HEK293 (cell line): ENCODE results near the gene HBA2.
"Not testable (repeated sequence)": the region's sequence is repeated elsewhere in the genome, so short reads cannot be mapped to it uniquely, and the experiment has no call there.

ENCODE experiments used
- CTCF ChIA-PET: fragments of 350-600 bp; formaldehyde crosslinking; extraction: SDS; loops from one replicate; lab custom pipeline; 2021; ENCODE audit warnings: antibody characterized with exemption; lab: Yijun Ruan, JAX
- POLR2A ChIA-PET: fragments of 300-600 bp; formaldehyde crosslinking; extraction: SDS; loops from one replicate; lab custom pipeline; 2020; ENCODE audit warnings: antibody characterized with exemption, inconsistent platforms; lab: Yijun Ruan, JAX
- H3K27ac ChIP-seq: fragments of 200-500 bp; sonication (Bioruptor generic); 2 replicates; pipeline ENCODE4 v1.5.1; 2014; ENCODE audit warnings: low read depth, low read length, control low read depth, inconsistent platforms; ENCODE audit errors: extremely low read depth
- H3K36me3 ChIP-seq, 2 experiments: fragments of 200-500 bp in 1 of 2; sonication (Bioruptor generic) in 1 of 2; 1 replicate in 1 of 2; 2 replicates in 1 of 2; pipeline ENCODE4 v1.5.1; 2014 to 2017; ENCODE audit warnings: inconsistent platforms in 2 of 2, low read length in 2 of 2; ENCODE audit not compliant: control insufficient read depth in 2 of 2, insufficient read depth in 1 of 2
- H3K4me1 ChIP-seq: fragments of 200-500 bp; sonication (Bioruptor generic); 2 replicates; pipeline ENCODE4 v1.5.1; 2014; ENCODE audit warnings: mild to moderate bottlenecking, low read length, inconsistent platforms; ENCODE audit not compliant: control insufficient read depth, insufficient read depth
- H3K4me3 ChIP-seq: 2 replicates; pipeline ENCODE4 v1.5.1; 2011; ENCODE audit warnings: low read depth, mild to moderate bottlenecking, control low read depth, low read length, moderate library complexity
- H3K9me3 ChIP-seq: fragments of 200-500 bp; sonication (Bioruptor generic); 2 replicates; pipeline ENCODE4 v1.5.1; 2014; ENCODE audit warnings: low read depth, low read length, inconsistent platforms; ENCODE audit not compliant: control insufficient read depth, insufficient read depth
- GLI2 ChIP-seq: fragments of 450-650 bp; formaldehyde crosslinking; IDR thresholded peaks from 2 replicates; pipeline ENCODE4; 2017; ENCODE audit warnings: missing biosample characterization, missing genetic modification characterization, low read depth, borderline replicate concordance
- HOXC10 ChIP-seq: sonication (generic); formaldehyde crosslinking; IDR thresholded peaks from 2 replicates; pipeline ENCODE4 v1.8.1; 2023; ENCODE audit warnings: mild to moderate bottlenecking, missing genetic modification reagents
- MYNN ChIP-seq: fragments of 450-650 bp; formaldehyde crosslinking; IDR thresholded peaks from 2 replicates; pipeline ENCODE4 v1.5.1; 2016; ENCODE audit warnings: missing biosample characterization, missing genetic modification characterization, borderline replicate concordance
- SCRT1 ChIP-seq: fragments of 450-650 bp; formaldehyde crosslinking; IDR thresholded peaks from 2 replicates; pipeline ENCODE4 v1.5.1; 2016; ENCODE audit warnings: missing biosample characterization, missing genetic modification characterization, borderline replicate concordance
- SP7 ChIP-seq: fragments of 450-650 bp; formaldehyde crosslinking; IDR thresholded peaks from 2 replicates; pipeline ENCODE4 v1.5.1; 2016; ENCODE audit warnings: missing biosample characterization, missing genetic modification characterization
- ZBTB7A ChIP-seq: fragments of 450-650 bp; formaldehyde crosslinking; IDR thresholded peaks from 2 replicates; pipeline ENCODE4 v1.5.1; 2016; ENCODE audit warnings: low read depth, missing biosample characterization, missing genetic modification characterization
- ZNF138 ChIP-seq: fragments of 450-650 bp; formaldehyde crosslinking; IDR thresholded peaks from 2 replicates; pipeline ENCODE4 v1.5.1; 2016; ENCODE audit warnings: missing biosample characterization, missing genetic modification characterization, borderline replicate concordance
- ZNF596 ChIP-seq: fragments of 450-650 bp; IDR thresholded peaks from 2 replicates; pipeline ENCODE4 v1.5.0; 2018; ENCODE audit warnings: missing biosample characterization, mild to moderate bottlenecking, missing genetic modification characterization, moderate library complexity
- ZNF624 ChIP-seq: fragments of 450-650 bp; formaldehyde crosslinking; IDR thresholded peaks from 2 replicates; pipeline ENCODE4 v1.5.1; 2017; ENCODE audit warnings: missing biosample characterization, missing genetic modification characterization
- ZNF626 ChIP-seq: fragments of 450-650 bp; sonication (Bioruptor Pico); formaldehyde crosslinking; IDR thresholded peaks from 2 replicates; pipeline ENCODE4 v1.5.1; 2018; ENCODE audit warnings: missing biosample characterization, missing genetic modification characterization, inconsistent platforms
- ZNF777 ChIP-seq: fragments of 450-650 bp; formaldehyde crosslinking; IDR thresholded peaks from 2 replicates; pipeline ENCODE4 v1.5.1; 2017; ENCODE audit warnings: missing biosample characterization, missing genetic modification characterization, borderline replicate concordance
- ZNF785 ChIP-seq: fragments of 450-650 bp; formaldehyde crosslinking; IDR thresholded peaks from 2 replicates; pipeline ENCODE4 v1.5.1; 2016; ENCODE audit warnings: missing biosample characterization, missing genetic modification characterization
- ZNF837 ChIP-seq: fragments of 450-650 bp; formaldehyde crosslinking; IDR thresholded peaks from 2 replicates; pipeline ENCODE4 v1.5.1; 2016; ENCODE audit warnings: missing biosample characterization, missing genetic modification characterization
- TF ChIP-seq, protein P1 (sequence below): fragments of 450-650 bp; formaldehyde crosslinking; optimal IDR thresholded peaks from 2 replicates; pipeline ENCODE3; 2016; ENCODE audit warnings: missing biosample characterization, mild to moderate bottlenecking, missing genetic modification characterization
- TF ChIP-seq, protein P2 (sequence below): fragments of 450-650 bp; formaldehyde crosslinking; conservative IDR thresholded peaks from 2 replicates; pipeline ENCODE4 v1.5.1; 2016; ENCODE audit warnings: low read depth, missing biosample characterization, missing genetic modification characterization
- TF ChIP-seq, protein P3 (sequence below): fragments of 450-650 bp; formaldehyde crosslinking; IDR thresholded peaks from 2 replicates; pipeline ENCODE4 v1.5.1; 2016; ENCODE audit warnings: missing biosample characterization, missing genetic modification characterization, low read depth
- TF ChIP-seq, protein P4 (sequence below): fragments of 450-650 bp; formaldehyde crosslinking; IDR thresholded peaks from 2 replicates; pipeline ENCODE4 v1.5.1; 2016; ENCODE audit warnings: missing biosample characterization, missing genetic modification characterization

HBA2 gene

DNA sequence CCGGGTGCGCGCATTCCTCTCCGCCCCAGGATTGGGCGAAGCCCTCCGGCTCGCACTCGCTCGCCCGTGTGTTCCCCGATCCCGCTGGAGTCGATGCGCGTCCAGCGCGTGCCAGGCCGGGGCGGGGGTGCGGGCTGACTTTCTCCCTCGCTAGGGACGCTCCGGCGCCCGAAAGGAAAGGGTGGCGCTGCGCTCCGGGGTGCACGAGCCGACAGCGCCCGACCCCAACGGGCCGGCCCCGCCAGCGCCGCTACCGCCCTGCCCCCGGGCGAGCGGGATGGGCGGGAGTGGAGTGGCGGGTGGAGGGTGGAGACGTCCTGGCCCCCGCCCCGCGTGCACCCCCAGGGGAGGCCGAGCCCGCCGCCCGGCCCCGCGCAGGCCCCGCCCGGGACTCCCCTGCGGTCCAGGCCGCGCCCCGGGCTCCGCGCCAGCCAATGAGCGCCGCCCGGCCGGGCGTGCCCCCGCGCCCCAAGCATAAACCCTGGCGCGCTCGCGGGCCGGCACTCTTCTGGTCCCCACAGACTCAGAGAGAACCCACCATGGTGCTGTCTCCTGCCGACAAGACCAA lies at the start of gene HBA2:
TSS of gene HBA2 (plus strand) at position 503 of the 568 bp plus-strand sequence. CDS start at position 540, 37 bp downstream.
- H3K4me1 ChIP-seq, CTCF ChIA-PET, H3K27ac ChIP-seq, POLR2A ChIA-PET, H3K4me3 ChIP-seq, H3K36me3 ChIP-seq, H3K9me3 ChIP-seq: not testable (repeated sequence)

DNA sequence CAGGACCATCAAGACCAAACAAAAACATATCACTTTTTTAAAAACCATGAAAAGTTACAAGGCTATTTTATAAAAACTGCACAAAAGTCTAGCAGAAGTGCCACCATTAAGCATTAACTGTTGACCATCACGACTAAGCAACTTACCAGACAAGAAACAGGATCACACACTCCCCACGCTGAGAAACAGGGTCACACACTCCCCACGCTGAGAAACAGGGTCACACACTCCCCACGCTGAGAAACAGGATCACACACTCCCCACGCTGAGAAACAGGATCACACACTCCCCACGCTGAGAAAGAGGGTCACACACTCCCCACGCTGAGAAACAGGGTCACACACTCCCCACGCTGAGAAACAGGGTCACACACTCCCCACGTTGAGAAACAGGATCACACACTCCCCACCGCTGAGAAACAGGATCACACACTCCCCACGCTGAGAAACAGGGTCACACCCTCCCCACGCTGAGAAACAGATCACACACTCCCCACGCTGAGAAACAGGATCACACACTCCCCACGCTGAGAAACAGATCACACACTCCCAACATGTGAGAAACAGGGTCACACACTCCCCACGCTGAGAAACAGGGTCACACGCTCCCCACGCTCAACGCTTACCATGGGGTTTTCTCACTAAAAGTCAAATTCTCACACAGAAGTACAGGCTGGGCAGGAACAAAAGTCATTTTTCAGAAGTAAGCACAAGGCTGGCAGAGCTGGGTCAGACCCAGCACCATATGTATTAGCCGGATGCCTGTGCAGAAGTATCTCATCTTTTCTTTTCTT lies 48.9 kb upstream of the HBA2 start:
- H3K4me3 ChIP-seq, POLR2A ChIA-PET, H3K36me3 ChIP-seq, H3K9me3 ChIP-seq, H3K27ac ChIP-seq, H3K4me1 ChIP-seq: not testable (repeated sequence)
- CTCF ChIA-PET, result interaction anchor here (2.8 kb wide), 1 partner anchor 17 kb away, joined by 19 read pairs; no protein-coding TSS in a partner anchor

DNA sequence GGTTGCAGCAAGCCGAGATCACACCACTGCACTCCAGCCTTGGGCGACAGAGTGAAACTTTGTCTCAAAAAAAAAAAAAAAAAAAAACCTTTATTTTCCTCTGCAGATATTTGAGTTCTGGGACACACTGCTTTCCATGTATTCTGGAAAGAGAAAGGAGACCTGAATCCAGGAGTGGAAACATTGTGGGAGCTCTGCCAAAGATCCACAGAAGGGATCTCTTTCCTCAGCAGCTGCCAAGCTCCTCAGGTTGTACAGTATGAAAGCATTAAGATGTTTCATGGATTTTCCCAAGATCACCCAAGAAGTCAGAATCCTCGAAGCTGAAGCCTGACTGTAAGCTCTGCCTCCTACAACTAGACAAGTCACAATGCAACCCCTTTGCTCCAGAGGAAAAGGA lies 47.7 kb upstream of the HBA2 start:
- CTCF ChIA-PET, result interaction anchor here (0.6 to 2.8 kb wide), 6 partner anchors 15 to 348 kb away, joined by 3 to 19 read pairs (median 3); no protein-coding TSS in a partner anchor
- Histone ChIP-seq H3K36me3 (peaks cover 0 to 7% of the 10 kb centered on the region in 2 experiments; a peak in 2 of 3 replicates), H3K4me3 (no peak overlapping the region), H3K27ac (no peak overlapping the region), H3K9me3 (no peaks in the 10 kb centered on the region), H3K4me1 (no peaks in the 10 kb centered on the region)
- POLR2A ChIA-PET, result interaction anchor here (0.7 kb wide), 1 partner anchor 38 kb away, joined by 3 read pairs; no protein-coding TSS in a partner anchor
- no peak for TF ChIP-seq ZBTB7A
- TF ChIP-seq ZNF785 (tag by site-specific recombination), result no peak
- no peak for TF ChIP-seq ZNF777 (tag by site-specific recombination)
- TF ChIP-seq GLI2, result no peak
- TF ChIP-seq, protein P1, sequence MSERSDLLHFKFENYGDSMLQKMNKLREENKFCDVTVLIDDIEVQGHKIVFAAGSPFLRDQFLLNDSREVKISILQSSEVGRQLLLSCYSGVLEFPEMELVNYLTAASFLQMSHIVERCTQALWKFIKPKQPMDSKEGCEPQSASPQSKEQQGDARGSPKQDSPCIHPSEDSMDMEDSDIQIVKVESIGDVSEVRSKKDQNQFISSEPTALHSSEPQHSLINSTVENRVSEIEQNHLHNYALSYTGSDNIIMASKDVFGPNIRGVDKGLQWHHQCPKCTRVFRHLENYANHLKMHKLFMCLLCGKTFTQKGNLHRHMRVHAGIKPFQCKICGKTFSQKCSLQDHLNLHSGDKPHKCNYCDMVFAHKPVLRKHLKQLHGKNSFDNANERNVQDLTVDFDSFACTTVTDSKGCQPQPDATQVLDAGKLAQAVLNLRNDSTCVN (tag by site-specific recombination), result no peak
- no peak for TF ChIP-seq ZNF626
- TF ChIP-seq, protein P2, sequence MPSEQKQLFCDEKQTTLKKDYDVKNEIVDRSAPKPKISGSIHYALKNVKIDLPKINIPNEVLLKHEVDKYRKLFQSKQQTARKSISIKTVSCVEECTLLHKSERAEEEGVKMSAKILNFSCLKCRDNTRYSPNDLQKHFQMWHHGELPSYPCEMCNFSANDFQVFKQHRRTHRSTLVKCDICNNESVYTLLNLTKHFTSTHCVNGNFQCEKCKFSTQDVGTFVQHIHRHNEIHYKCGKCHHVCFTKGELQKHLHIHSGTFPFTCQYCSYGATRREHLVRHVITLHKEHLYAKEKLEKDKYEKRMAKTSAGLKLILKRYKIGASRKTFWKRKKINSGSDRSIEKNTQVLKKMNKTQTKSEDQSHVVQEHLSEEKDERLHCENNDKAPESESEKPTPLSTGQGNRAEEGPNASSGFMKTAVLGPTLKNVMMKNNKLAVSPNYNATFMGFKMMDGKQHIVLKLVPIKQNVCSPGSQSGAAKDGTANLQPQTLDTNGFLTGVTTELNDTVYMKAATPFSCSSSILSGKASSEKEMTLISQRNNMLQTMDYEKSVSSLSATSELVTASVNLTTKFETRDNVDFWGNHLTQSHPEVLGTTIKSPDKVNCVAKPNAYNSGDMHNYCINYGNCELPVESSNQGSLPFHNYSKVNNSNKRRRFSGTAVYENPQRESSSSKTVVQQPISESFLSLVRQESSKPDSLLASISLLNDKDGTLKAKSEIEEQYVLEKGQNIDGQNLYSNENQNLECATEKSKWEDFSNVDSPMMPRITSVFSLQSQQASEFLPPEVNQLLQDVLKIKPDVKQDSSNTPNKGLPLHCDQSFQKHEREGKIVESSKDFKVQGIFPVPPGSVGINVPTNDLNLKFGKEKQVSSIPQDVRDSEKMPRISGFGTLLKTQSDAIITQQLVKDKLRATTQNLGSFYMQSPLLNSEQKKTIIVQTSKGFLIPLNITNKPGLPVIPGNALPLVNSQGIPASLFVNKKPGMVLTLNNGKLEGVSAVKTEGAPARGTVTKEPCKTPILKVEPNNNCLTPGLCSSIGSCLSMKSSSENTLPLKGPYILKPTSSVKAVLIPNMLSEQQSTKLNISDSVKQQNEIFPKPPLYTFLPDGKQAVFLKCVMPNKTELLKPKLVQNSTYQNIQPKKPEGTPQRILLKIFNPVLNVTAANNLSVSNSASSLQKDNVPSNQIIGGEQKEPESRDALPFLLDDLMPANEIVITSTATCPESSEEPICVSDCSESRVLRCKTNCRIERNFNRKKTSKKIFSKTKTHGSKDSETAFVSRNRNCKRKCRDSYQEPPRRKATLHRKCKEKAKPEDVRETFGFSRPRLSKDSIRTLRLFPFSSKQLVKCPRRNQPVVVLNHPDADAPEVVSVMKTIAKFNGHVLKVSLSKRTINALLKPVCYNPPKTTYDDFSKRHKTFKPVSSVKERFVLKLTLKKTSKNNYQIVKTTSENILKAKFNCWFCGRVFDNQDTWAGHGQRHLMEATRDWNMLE, result no peak
- no peak for TF ChIP-seq ZNF624
- TF ChIP-seq SCRT1 (tag by site-specific recombination), result no peak

DNA sequence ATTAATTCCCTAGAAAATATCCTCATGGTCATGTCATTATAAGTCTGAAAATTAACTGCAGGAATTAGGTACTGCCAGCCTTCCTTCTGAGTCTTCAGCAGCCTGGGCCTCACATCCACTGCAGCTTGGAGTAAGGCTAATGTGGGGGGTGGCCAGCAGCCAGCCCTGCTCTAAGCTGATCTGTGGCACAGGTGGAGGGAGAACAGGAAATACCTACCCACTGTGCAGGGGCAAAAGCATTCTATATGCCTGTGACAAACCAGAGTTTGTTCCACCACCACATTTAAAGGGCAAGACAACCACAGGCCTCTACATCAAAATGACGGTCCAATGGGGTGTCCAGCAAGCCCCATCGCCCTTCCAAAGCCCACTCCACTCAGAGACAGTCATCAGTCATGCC lies 43.6 kb upstream of the HBA2 start:
- ChIA-PET CTCF (interaction anchor here (1.0 to 1.9 kb wide), 4 partner anchors 12 to 53 kb away, joined by 4 to 6 read pairs (median 4); no protein-coding TSS in a partner anchor), POLR2A (no interaction called here)
- H3K4me3 ChIP-seq, result no peak overlapping the region
- peaks cover 0 to 3% of the 10 kb centered on the region in 2 experiments; a peak in 2 of 3 replicates for H3K36me3 ChIP-seq
- no peak overlapping the region for H3K27ac ChIP-seq
- no peaks in the 10 kb centered on the region for H3K4me1 ChIP-seq
- no peaks in the 10 kb centered on the region for H3K9me3 ChIP-seq
- TF ChIP-seq ZNF596, result no peak
- TF ChIP-seq SP7 (tag by site-specific recombination), result no peak
- no peak for TF ChIP-seq ZNF138 (tag by site-specific recombination)
- TF ChIP-seq, protein P3, sequence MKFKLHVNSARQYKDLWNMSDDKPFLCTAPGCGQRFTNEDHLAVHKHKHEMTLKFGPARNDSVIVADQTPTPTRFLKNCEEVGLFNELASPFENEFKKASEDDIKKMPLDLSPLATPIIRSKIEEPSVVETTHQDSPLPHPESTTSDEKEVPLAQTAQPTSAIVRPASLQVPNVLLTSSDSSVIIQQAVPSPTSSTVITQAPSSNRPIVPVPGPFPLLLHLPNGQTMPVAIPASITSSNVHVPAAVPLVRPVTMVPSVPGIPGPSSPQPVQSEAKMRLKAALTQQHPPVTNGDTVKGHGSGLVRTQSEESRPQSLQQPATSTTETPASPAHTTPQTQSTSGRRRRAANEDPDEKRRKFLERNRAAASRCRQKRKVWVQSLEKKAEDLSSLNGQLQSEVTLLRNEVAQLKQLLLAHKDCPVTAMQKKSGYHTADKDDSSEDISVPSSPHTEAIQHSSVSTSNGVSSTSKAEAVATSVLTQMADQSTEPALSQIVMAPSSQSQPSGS (tag by site-specific recombination), result no peak
- TF ChIP-seq HOXC10 (CRISPR knock-in tag), result no peak
- no peak for TF ChIP-seq ZNF837 (tag by site-specific recombination)
- TF ChIP-seq, protein P4, sequence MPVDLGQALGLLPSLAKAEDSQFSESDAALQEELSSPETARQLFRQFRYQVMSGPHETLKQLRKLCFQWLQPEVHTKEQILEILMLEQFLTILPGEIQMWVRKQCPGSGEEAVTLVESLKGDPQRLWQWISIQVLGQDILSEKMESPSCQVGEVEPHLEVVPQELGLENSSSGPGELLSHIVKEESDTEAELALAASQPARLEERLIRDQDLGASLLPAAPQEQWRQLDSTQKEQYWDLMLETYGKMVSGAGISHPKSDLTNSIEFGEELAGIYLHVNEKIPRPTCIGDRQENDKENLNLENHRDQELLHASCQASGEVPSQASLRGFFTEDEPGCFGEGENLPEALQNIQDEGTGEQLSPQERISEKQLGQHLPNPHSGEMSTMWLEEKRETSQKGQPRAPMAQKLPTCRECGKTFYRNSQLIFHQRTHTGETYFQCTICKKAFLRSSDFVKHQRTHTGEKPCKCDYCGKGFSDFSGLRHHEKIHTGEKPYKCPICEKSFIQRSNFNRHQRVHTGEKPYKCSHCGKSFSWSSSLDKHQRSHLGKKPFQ (tag by site-specific recombination), result no peak
- no peak for TF ChIP-seq ZNF777 (tag by site-specific recombination)
- TF ChIP-seq MYNN (tag by site-specific recombination), result no peak
